Measurements from ENCODE around the gene HLCS. TPM values are rescaled to one million over a fixed set of nuclear protein-coding genes. Genes with fewer than 3 reads are reported as not detected.

Gene HLCS
- total RNA-seq, 2 experiments from 2014 or later: 14.3 to 15.0 TPM

- H3K9me3 Mint-ChIP-seq (ENCODE audit: low read depth): no peaks in the 10 kb centered on the region
- POLR2A ChIA-PET: no interaction called here
- no peaks in the 10 kb centered on the region for H3K4me1 Mint-ChIP-seq
- intact Hi-C loops (cut with DNase I, micrococcal nuclease): no loop called here
- H3K27ac Mint-ChIP-seq: no peak overlapping the region
- H3K4me3 Mint-ChIP-seq: no peak overlapping the region
- ATAC-seq (no peak), DNase-seq (no peak)
- H3K36me3 Mint-ChIP-seq (ENCODE audit: low read depth): no peaks in the 10 kb centered on the region
- CTCF ChIA-PET: no interaction called here
- H3K27me3 Mint-ChIP-seq: no peaks in the 10 kb centered on the region
Observed at GRCh38 chr21:36841866-36842265, 124.6 kb downstream of the HLCS start.

GRCh38 chr21:36839735-36840134 lies 126.7 kb downstream of the HLCS start:
- Mint-ChIP-seq H3K36me3 (ENCODE audit: low read depth) (no peaks in the 10 kb centered on the region), H3K27ac (no peak overlapping the region), H3K9me3 (ENCODE audit: low read depth) (no peaks in the 10 kb centered on the region), H3K4me1 (no peaks in the 10 kb centered on the region), H3K27me3 (no peaks in the 10 kb centered on the region), H3K4me3 (no peak overlapping the region)
- ATAC-seq (no peak), DNase-seq (no peak)
- ChIA-PET POLR2A (no interaction called here), CTCF (interaction anchor here (0.9 kb wide), 1 partner anchor 16 kb away, joined by 3 read pairs; no protein-coding TSS in a partner anchor)
- intact Hi-C loops (cut with DNase I, micrococcal nuclease): no loop called here

GRCh38 chr21:36839123-36839522 lies 127.3 kb downstream of the HLCS start:
- ChIA-PET POLR2A (no interaction called here), CTCF (interaction anchor here (0.8 to 0.9 kb wide), 2 partner anchors 16 to 50 kb away, joined by 3 read pairs; no protein-coding TSS in a partner anchor)
- DNase-seq (no peak), ATAC-seq (no peak)
- Mint-ChIP-seq H3K4me1 (no peaks in the 10 kb centered on the region), H3K27me3 (no peaks in the 10 kb centered on the region), H3K4me3 (no peak overlapping the region), H3K36me3 (ENCODE audit: low read depth) (no peaks in the 10 kb centered on the region), H3K27ac (no peak overlapping the region), H3K9me3 (ENCODE audit: low read depth) (no peaks in the 10 kb centered on the region)
- intact Hi-C loops (cut with DNase I, micrococcal nuclease): no loop called here

- Mint-ChIP-seq H3K4me3 (no peak overlapping the region), H3K27ac (no peak overlapping the region), H3K27me3 (no peaks in the 10 kb centered on the region), H3K9me3 (ENCODE audit: low read depth) (no peaks in the 10 kb centered on the region), H3K36me3 (ENCODE audit: low read depth) (no peaks in the 10 kb centered on the region), H3K4me1 (peaks cover 2% of the 10 kb centered on the region)
- peak; percentile 19 for ATAC-seq
- ChIA-PET CTCF (no interaction called here), POLR2A (no interaction called here)
- intact Hi-C loops (cut with DNase I, micrococcal nuclease): no loop called here
- no peak for DNase-seq
Observed at GRCh38 chr21:36835383-36835795, 131.1 kb downstream of the HLCS start.

GRCh38 chr21:36834192-36834591 lies 132.3 kb downstream of the HLCS start:
- POLR2A ChIA-PET: no interaction called here
- DNase-seq (no peak), ATAC-seq (no peak)
- H3K4me1 Mint-ChIP-seq: peaks cover 2% of the 10 kb centered on the region
- CTCF ChIA-PET: no interaction called here
- H3K27ac Mint-ChIP-seq: no peak overlapping the region
- no peaks in the 10 kb centered on the region for H3K27me3 Mint-ChIP-seq
- H3K36me3 Mint-ChIP-seq (ENCODE audit: low read depth): no peaks in the 10 kb centered on the region
- intact Hi-C loops (cut with DNase I, micrococcal nuclease): no loop called here
- no peak overlapping the region for H3K4me3 Mint-ChIP-seq
- H3K9me3 Mint-ChIP-seq (ENCODE audit: low read depth): no peaks in the 10 kb centered on the region

- no peaks in the 10 kb centered on the region for H3K27me3 Mint-ChIP-seq
- no peak overlapping the region for H3K4me3 Mint-ChIP-seq
- ChIA-PET POLR2A (no interaction called here), CTCF (no interaction called here)
- ATAC-seq: no peak
- no peak overlapping the region for H3K27ac Mint-ChIP-seq
- no peaks in the 10 kb centered on the region for H3K9me3 Mint-ChIP-seq (ENCODE audit: low read depth)
- H3K36me3 Mint-ChIP-seq (ENCODE audit: low read depth): peaks cover 3% of the 10 kb centered on the region
- peaks cover 2% of the 10 kb centered on the region for H3K4me1 Mint-ChIP-seq
- DNase-seq: no peak
- intact Hi-C loops (cut with DNase I, micrococcal nuclease): no loop called here
Observed at GRCh38 chr21:36830100-36830499, 136.4 kb downstream of the HLCS start.

GRCh38 chr21:36828891-36829515 lies 137.5 kb downstream of the HLCS start:
- ChIA-PET POLR2A (no interaction called here), CTCF (no interaction called here)
- intact Hi-C loops (cut with DNase I, micrococcal nuclease): no loop called here

GRCh38 chr21:36828208-36828607 lies 138.3 kb downstream of the HLCS start:
- DNase-seq: no peak
- no peak for ATAC-seq
- Mint-ChIP-seq H3K9me3 (ENCODE audit: low read depth) (no peaks in the 10 kb centered on the region), H3K27ac (no peak overlapping the region), H3K4me1 (peaks cover 2% of the 10 kb centered on the region), H3K4me3 (no peak overlapping the region), H3K27me3 (no peaks in the 10 kb centered on the region), H3K36me3 (ENCODE audit: low read depth) (peaks cover 8% of the 10 kb centered on the region)
- intact Hi-C loops (cut with DNase I, micrococcal nuclease): no loop called here
- CTCF ChIA-PET: no interaction called here
- POLR2A ChIA-PET: no interaction called here

More at GRCh38 chr21:36828891-36829515, 137.5 kb downstream of the HLCS start:
- Mint-ChIP-seq H3K4me3 (no peak overlapping the region), H3K36me3 (ENCODE audit: low read depth) (peaks cover 7% of the 10 kb centered on the region), H3K27ac (no peak overlapping the region), H3K4me1 (peaks cover 2% of the 10 kb centered on the region), H3K9me3 (ENCODE audit: low read depth) (no peaks in the 10 kb centered on the region), H3K27me3 (no peaks in the 10 kb centered on the region)
- ATAC-seq (no peak), DNase-seq (no peak)

- H3K27ac Mint-ChIP-seq: no peak overlapping the region
- POLR2A ChIA-PET: no interaction called here
Observed at GRCh38 chr21:36825658-36826057, 140.8 kb downstream of the HLCS start.

GRCh38 chr21:36821032-36821299 lies 145.5 kb downstream of the HLCS start:
- Mint-ChIP-seq H3K4me1 (no peaks in the 10 kb centered on the region), H3K36me3 (ENCODE audit: low read depth) (peaks cover 12% of the 10 kb centered on the region), H3K4me3 (no peak overlapping the region), H3K27ac (no peak overlapping the region), H3K9me3 (ENCODE audit: low read depth) (no peaks in the 10 kb centered on the region), H3K27me3 (no peaks in the 10 kb centered on the region)
- intact Hi-C loops (cut with DNase I, micrococcal nuclease): no loop called here
- CTCF ChIA-PET: no interaction called here
- ATAC-seq: no peak
- POLR2A ChIA-PET: no interaction called here
- no peak for DNase-seq

More at GRCh38 chr21:36825658-36826057, 140.8 kb downstream of the HLCS start:
- intact Hi-C loops (cut with DNase I, micrococcal nuclease): no loop called here
- CTCF ChIA-PET: interaction anchor here (0.6 kb wide), 1 partner anchor 428 kb away, joined by 3 read pairs; no protein-coding TSS in a partner anchor
- DNase-seq (no peak), ATAC-seq (no peak)
- H3K9me3 Mint-ChIP-seq (ENCODE audit: low read depth): no peaks in the 10 kb centered on the region
- no peaks in the 10 kb centered on the region for H3K27me3 Mint-ChIP-seq
- no peak overlapping the region for H3K4me3 Mint-ChIP-seq
- peaks cover 12% of the 10 kb centered on the region for H3K36me3 Mint-ChIP-seq (ENCODE audit: low read depth)
- H3K4me1 Mint-ChIP-seq: no peaks in the 10 kb centered on the region

GRCh38 chr21:36820176-36821031 lies 146.1 kb downstream of the HLCS start:
- H3K4me3 Mint-ChIP-seq: no peak overlapping the region
- no peaks in the 10 kb centered on the region for H3K27me3 Mint-ChIP-seq
- no peak overlapping the region for H3K27ac Mint-ChIP-seq
- peak; percentile 7 for DNase-seq
- no peaks in the 10 kb centered on the region for H3K4me1 Mint-ChIP-seq
- intact Hi-C loops (cut with DNase I, micrococcal nuclease): no loop called here
- no peaks in the 10 kb centered on the region for H3K9me3 Mint-ChIP-seq (ENCODE audit: low read depth)
- POLR2A ChIA-PET: no interaction called here
- peaks cover 10% of the 10 kb centered on the region for H3K36me3 Mint-ChIP-seq (ENCODE audit: low read depth)
- ATAC-seq: no peak
- CTCF ChIA-PET: no interaction called here

- peaks cover 3% of the 10 kb centered on the region for H3K36me3 Mint-ChIP-seq (ENCODE audit: low read depth)
- ChIA-PET POLR2A (no interaction called here), CTCF (no interaction called here)
- no peaks in the 10 kb centered on the region for H3K9me3 Mint-ChIP-seq (ENCODE audit: low read depth)
- DNase-seq (no peak), ATAC-seq (no peak)
- no peak overlapping the region for H3K4me3 Mint-ChIP-seq
- H3K4me1 Mint-ChIP-seq: no peaks in the 10 kb centered on the region
- no peaks in the 10 kb centered on the region for H3K27me3 Mint-ChIP-seq
- intact Hi-C loops (cut with DNase I, micrococcal nuclease): no loop called here
- no peak overlapping the region for H3K27ac Mint-ChIP-seq
Observed at GRCh38 chr21:36817732-36818450, 148.6 kb downstream of the HLCS start.
